GM23338 (cell line): ENCODE results near the gene SNTG2. TPM values are rescaled to one million over a fixed set of nuclear protein-coding genes. Genes with fewer than 3 reads are reported as not detected.

Experiments
- ATAC-seq: fragments of 200-7000 bp; cut with Tn5 transposase; 3 replicates; pipeline ENCODE4 v1.9.1; 2020
- DNase-seq: peaks from one replicate; pipeline ENCODE4 v3.0.0-alpha.2; 2015; ENCODE audit warnings: low spot score
- H2AFZ ChIP-seq: fragments of 200-600 bp; sonication (generic); 2 replicates; pipeline ENCODE4 v1.8.0; 2016; ENCODE audit warnings: antibody characterized with exemption, mild to moderate bottlenecking, moderate library complexity
- H3F3A ChIP-seq: fragments of 200-600 bp; sonication (generic); replicated peaks from 2 replicates; pipeline ENCODE4 v1.8.0; 2017; ENCODE audit warnings: antibody characterized with exemption, mixed run types, low read depth
- H3K27ac ChIP-seq: fragments of 200-600 bp; sonication (generic); 2 replicates; pipeline ENCODE4 v1.6.1; 2016; ENCODE audit warnings: low read depth
- H3K27me3 ChIP-seq: fragments of 200-600 bp; sonication (generic); 2 replicates; pipeline ENCODE4 v1.8.0; 2016; ENCODE audit warnings: mild to moderate bottlenecking, mixed run types, moderate library complexity; ENCODE audit not compliant: insufficient read depth
- H3K36me3 ChIP-seq: fragments of 200-600 bp; sonication (generic); 2 replicates; pipeline ENCODE4 v1.8.0; 2016; ENCODE audit warnings: mild to moderate bottlenecking; ENCODE audit not compliant: insufficient read depth
- H3K4me1 ChIP-seq: fragments of 200-600 bp; sonication (generic); 2 replicates; pipeline ENCODE4 v1.8.0; 2016; ENCODE audit warnings: mild to moderate bottlenecking, moderate library complexity; ENCODE audit not compliant: insufficient read depth
- H3K4me2 ChIP-seq: fragments of 200-600 bp; sonication (generic); 2 replicates; pipeline ENCODE4 v1.7.1; 2017; ENCODE audit warnings: mixed run types
- H3K4me3 ChIP-seq: fragments of 200-600 bp; sonication (generic); 2 replicates; pipeline ENCODE4 v1.6.1; 2016; ENCODE audit warnings: mixed run types
- H3K79me2 ChIP-seq: fragments of 200-600 bp; sonication (generic); replicated peaks from 2 replicates; pipeline ENCODE4 v1.8.0; 2017; ENCODE audit warnings: mild to moderate bottlenecking; ENCODE audit not compliant: insufficient read depth
- H3K9me2 ChIP-seq: fragments of 200-600 bp; sonication (generic); 2 replicates; pipeline ENCODE4 v1.8.0; 2017; ENCODE audit not compliant: insufficient read depth
- H4K20me1 ChIP-seq: fragments of 200-600 bp; sonication (generic); replicated peaks from 2 replicates; pipeline ENCODE4 v1.8.0; 2017; ENCODE audit warnings: mild to moderate bottlenecking; ENCODE audit not compliant: insufficient read depth
- H3K27ac Mint-ChIP-seq: 2 replicates; pipeline ENCODE4 v1.8.0; 2020; ENCODE audit warnings: inconsistent platforms, mild to moderate bottlenecking, moderate library complexity, mixed read lengths
- H3K27me3 Mint-ChIP-seq: 3 replicates; pipeline ENCODE4 v1.8.0; 2022; ENCODE audit warnings: low read depth, mild to moderate bottlenecking, moderate library complexity, mixed read lengths, inconsistent platforms; ENCODE audit not compliant: insufficient read depth, poor library complexity
- H3K36me3 Mint-ChIP-seq: 3 replicates; pipeline ENCODE4 v1.8.0; 2021; ENCODE audit warnings: low read depth, mild to moderate bottlenecking, inconsistent platforms, moderate library complexity, mixed read lengths
- H3K4me1 Mint-ChIP-seq: 3 replicates; pipeline ENCODE4 v1.8.0; 2020; ENCODE audit warnings: mild to moderate bottlenecking, inconsistent platforms, mixed read lengths
- H3K4me3 Mint-ChIP-seq: 3 replicates; pipeline ENCODE4 v1.8.0; 2021; ENCODE audit warnings: moderate library complexity, mild to moderate bottlenecking, inconsistent platforms, mixed read lengths
- H3K9me3 Mint-ChIP-seq: 3 replicates; pipeline ENCODE4 v1.8.0; 2020; ENCODE audit warnings: moderate library complexity, mild to moderate bottlenecking, inconsistent platforms, mixed read lengths
- CREB1 ChIP-seq: fragments of 250-450 bp; sonication (Bioruptor Pico); IDR thresholded peaks from 2 replicates; pipeline ENCODE4 v1.5.0; 2020; ENCODE audit warnings: low read depth, mild to moderate bottlenecking, moderate library complexity
- EZH2 ChIP-seq: fragments of 200-600 bp; sonication (generic); IDR thresholded peaks from one replicate; pipeline ENCODE4 v1.8.0; 2017; ENCODE audit warnings: antibody characterized with exemption, mild to moderate bottlenecking, low read depth; ENCODE audit not compliant: unreplicated experiment
- EZH2phosphoT487 ChIP-seq: fragments of 200-600 bp; sonication (generic); IDR thresholded peaks from one replicate; pipeline ENCODE4 v1.8.1; 2018; ENCODE audit warnings: antibody characterized with exemption; ENCODE audit not compliant: unreplicated experiment
- JUNB ChIP-seq: IDR thresholded peaks from one replicate; pipeline ENCODE4 v1.6.1; 2016; ENCODE audit warnings: antibody characterized with exemption; ENCODE audit not compliant: unreplicated experiment
- NANOG ChIP-seq: IDR thresholded peaks from 2 replicates; pipeline ENCODE4 v1.6.1; 2016; ENCODE audit warnings: antibody characterized with exemption, borderline replicate concordance
- POLR2AphosphoS5 ChIP-seq: IDR thresholded peaks from 2 replicates; pipeline ENCODE4 v1.6.1; 2016; ENCODE audit warnings: antibody characterized with exemption, low read depth
- STAT1 ChIP-seq: IDR thresholded peaks from one replicate; pipeline ENCODE4 v1.6.1; 2016; ENCODE audit warnings: antibody characterized with exemption; ENCODE audit not compliant: unreplicated experiment
- ZNF114 ChIP-seq: fragments of 250-450 bp; sonication (Bioruptor Pico); IDR thresholded peaks from 2 replicates; pipeline ENCODE4 v1.5.0; 2020; ENCODE audit warnings: mild to moderate bottlenecking, moderate library complexity
- ZNF331 ChIP-seq: fragments of 250-450 bp; sonication (Bioruptor Pico); IDR thresholded peaks from 2 replicates; pipeline ENCODE4 v1.5.0; 2020; ENCODE audit warnings: low read depth, mild to moderate bottlenecking, moderate library complexity
- ZNF462 ChIP-seq: fragments of 250-450 bp; sonication (Bioruptor Pico); IDR thresholded peaks from 2 replicates; pipeline ENCODE4 v1.5.0; 2020; ENCODE audit warnings: mild to moderate bottlenecking, moderate library complexity
- polyA plus RNA-seq: library from polyadenylated mRNA; unstranded; fragments of >200 nt; fragmentation: Nextera tagmentation; extraction: Ambion mirVana; gene quantifications from 2 replicates; pipeline ENCODE4 v1.2.1, GENCODE V29; 2016
- total RNA-seq: library from RNA; depleted of rRNA; stranded (reverse); fragments of >200 nt; shearing (Covaris generic); gene quantifications from 2 replicates; pipeline ENCODE4 v1.2.3, GENCODE V29; 2014
- TF ChIP-seq, protein P1 (sequence below): IDR thresholded peaks from 2 replicates; pipeline ENCODE4 v1.6.1; 2016; ENCODE audit warnings: antibody characterized with exemption
- TF ChIP-seq, protein P2 (sequence below), 2 experiments: fragments of 200-600 bp in 1 of 2; sonication (generic) in 1 of 2; conservative IDR thresholded peaks; 2 replicates each; pipeline versions ENCODE4 v1.5.1 to v1.6.1; 2016 to 2017; ENCODE audit warnings: antibody characterized with exemption in 2 of 2, low read depth in 2 of 2, mild to moderate bottlenecking in 2 of 2, moderate library complexity in 1 of 2
- TF ChIP-seq, protein P3 (sequence below): IDR thresholded peaks from one replicate; pipeline ENCODE4 v1.6.1; 2018; ENCODE audit warnings: antibody characterized with exemption; ENCODE audit not compliant: unreplicated experiment

The SNTG2 gene
- total and polyA plus RNA-seq, 2 experiments from 2014 or later, result 27.5 to 60.4 TPM

DNA sequence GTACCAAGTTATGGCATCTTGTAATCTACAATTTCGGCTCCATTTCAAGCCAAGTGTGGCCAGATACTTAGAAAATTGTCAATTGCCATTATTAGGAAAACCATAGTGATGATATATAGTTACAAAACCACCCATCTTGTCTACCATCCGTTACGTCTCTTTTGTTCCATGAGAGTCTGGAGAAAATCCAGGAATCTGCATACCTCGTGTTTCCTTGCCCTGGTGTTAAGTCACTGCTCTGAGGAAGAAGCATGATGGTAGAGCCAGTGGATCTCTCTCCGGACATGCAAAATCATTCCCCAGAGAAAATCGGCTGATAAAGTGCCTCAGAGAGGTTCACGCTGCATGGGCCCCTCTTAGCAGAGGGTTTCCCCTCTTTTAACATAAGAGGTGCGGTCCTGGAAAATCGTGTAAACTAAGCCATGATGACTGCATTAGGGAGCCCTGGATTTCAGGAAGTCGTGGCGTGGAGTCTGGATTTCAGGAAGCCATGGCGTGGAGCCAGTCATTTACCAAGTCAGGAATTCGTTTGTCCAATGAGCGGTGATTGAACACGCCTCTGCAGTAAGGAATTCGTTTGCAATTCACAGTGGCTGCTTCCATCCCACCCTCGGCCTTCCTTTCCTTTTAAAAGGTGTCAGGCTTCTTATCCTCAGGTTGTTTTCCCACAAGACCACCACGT is 304.2 kb downstream of the SNTG2 start:
- Mint-ChIP-seq H3K36me3 (no peaks in the 10 kb centered on the region), H3K4me1 (peaks cover 11% of the 10 kb centered on the region; the same call in 2 of the 3 replicates)
- H3K27me3 ChIP-seq, result no peaks in the 10 kb centered on the region

More for the DNA sequence above, 304.2 kb downstream of the SNTG2 start:
- H3K9me3 Mint-ChIP-seq, result no peaks in the 10 kb centered on the region
- H3F3A ChIP-seq, result no peaks in the 10 kb centered on the region
- H3K79me2 ChIP-seq, result no peaks in the 10 kb centered on the region
- peaks cover 4% of the 10 kb centered on the region for H3K27me3 Mint-ChIP-seq
- H3K4me1 ChIP-seq, result no peaks in the 10 kb centered on the region
- H3K4me3 ChIP-seq, result no peak overlapping the region
- H3K4me2 ChIP-seq, result no peak overlapping the region
- TF ChIP-seq, protein P1, sequence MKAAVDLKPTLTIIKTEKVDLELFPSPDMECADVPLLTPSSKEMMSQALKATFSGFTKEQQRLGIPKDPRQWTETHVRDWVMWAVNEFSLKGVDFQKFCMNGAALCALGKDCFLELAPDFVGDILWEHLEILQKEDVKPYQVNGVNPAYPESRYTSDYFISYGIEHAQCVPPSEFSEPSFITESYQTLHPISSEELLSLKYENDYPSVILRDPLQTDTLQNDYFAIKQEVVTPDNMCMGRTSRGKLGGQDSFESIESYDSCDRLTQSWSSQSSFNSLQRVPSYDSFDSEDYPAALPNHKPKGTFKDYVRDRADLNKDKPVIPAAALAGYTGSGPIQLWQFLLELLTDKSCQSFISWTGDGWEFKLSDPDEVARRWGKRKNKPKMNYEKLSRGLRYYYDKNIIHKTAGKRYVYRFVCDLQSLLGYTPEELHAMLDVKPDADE, result no peak
- TF ChIP-seq, protein P2, sequence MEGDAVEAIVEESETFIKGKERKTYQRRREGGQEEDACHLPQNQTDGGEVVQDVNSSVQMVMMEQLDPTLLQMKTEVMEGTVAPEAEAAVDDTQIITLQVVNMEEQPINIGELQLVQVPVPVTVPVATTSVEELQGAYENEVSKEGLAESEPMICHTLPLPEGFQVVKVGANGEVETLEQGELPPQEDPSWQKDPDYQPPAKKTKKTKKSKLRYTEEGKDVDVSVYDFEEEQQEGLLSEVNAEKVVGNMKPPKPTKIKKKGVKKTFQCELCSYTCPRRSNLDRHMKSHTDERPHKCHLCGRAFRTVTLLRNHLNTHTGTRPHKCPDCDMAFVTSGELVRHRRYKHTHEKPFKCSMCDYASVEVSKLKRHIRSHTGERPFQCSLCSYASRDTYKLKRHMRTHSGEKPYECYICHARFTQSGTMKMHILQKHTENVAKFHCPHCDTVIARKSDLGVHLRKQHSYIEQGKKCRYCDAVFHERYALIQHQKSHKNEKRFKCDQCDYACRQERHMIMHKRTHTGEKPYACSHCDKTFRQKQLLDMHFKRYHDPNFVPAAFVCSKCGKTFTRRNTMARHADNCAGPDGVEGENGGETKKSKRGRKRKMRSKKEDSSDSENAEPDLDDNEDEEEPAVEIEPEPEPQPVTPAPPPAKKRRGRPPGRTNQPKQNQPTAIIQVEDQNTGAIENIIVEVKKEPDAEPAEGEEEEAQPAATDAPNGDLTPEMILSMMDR (conservative IDR thresholded peaks at IDR 0.05; ENCODE audit: low read depth in 2 of 2), result no peak
- TF ChIP-seq STAT1 (no peak), ZNF462 (no peak), NANOG (no peak), POLR2AphosphoS5 (no peak), JUNB (no peak), EZH2phosphoT487 (no peak), ZNF331 (CRISPR knock-in tag) (no peak), EZH2 (no peak), ZNF114 (CRISPR knock-in tag) (no peak), CREB1 (CRISPR knock-in tag) (no peak)
- TF ChIP-seq, protein P3, sequence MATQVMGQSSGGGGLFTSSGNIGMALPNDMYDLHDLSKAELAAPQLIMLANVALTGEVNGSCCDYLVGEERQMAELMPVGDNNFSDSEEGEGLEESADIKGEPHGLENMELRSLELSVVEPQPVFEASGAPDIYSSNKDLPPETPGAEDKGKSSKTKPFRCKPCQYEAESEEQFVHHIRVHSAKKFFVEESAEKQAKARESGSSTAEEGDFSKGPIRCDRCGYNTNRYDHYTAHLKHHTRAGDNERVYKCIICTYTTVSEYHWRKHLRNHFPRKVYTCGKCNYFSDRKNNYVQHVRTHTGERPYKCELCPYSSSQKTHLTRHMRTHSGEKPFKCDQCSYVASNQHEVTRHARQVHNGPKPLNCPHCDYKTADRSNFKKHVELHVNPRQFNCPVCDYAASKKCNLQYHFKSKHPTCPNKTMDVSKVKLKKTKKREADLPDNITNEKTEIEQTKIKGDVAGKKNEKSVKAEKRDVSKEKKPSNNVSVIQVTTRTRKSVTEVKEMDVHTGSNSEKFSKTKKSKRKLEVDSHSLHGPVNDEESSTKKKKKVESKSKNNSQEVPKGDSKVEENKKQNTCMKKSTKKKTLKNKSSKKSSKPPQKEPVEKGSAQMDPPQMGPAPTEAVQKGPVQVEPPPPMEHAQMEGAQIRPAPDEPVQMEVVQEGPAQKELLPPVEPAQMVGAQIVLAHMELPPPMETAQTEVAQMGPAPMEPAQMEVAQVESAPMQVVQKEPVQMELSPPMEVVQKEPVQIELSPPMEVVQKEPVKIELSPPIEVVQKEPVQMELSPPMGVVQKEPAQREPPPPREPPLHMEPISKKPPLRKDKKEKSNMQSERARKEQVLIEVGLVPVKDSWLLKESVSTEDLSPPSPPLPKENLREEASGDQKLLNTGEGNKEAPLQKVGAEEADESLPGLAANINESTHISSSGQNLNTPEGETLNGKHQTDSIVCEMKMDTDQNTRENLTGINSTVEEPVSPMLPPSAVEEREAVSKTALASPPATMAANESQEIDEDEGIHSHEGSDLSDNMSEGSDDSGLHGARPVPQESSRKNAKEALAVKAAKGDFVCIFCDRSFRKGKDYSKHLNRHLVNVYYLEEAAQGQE, result no peak
- no peak overlapping the region for H3K27ac ChIP-seq
- H4K20me1 ChIP-seq, result no peaks in the 10 kb centered on the region
- H3K36me3 ChIP-seq, result no peaks in the 10 kb centered on the region
- no peak overlapping the region for H3K27ac Mint-ChIP-seq
- no peak for DNase-seq
- H2AFZ ChIP-seq, result no peak overlapping the region
- no peak for ATAC-seq
- H3K4me3 Mint-ChIP-seq, result no peak overlapping the region
- no peaks in the 10 kb centered on the region for H3K9me2 ChIP-seq
